ENCODE results near the gene CD55.

CD55 gene

DNA sequence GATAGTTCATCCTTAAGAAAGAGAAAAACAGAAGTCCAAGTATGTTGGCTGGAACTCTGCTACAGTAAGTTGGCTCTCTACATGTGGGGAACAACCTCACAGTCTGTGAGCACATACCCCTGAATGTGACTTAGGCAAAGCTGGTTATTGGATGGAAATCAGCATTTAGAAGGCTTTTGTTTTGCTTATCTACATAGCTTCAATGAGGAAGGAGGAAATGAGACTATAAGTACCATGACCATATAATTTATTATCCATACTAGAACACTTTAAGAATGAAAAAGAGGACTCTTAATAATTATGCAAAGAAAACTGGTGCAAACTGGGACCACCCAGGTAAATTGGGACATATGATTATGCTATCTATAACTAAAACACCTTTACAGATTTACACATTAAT is 31.7 kb upstream of the CD55 start:
- no peaks in the 10 kb centered on the region for H3K4me1 ChIP-seq (ENCODE audit: insufficient read depth, low read length, poor library complexity, severe bottlenecking)
- H4K20me1 ChIP-seq (ENCODE audit: insufficient read depth, low read length, poor library complexity, severe bottlenecking), result no peaks in the 10 kb centered on the region
- H2AFZ ChIP-seq (ENCODE audit: low read length), result no peak overlapping the region
- no peak for TF ChIP-seq EZH2phosphoT487 (IDR thresholded peaks at IDR 0.05; ENCODE audit: borderline replicate concordance)
- TF ChIP-seq, protein P1, sequence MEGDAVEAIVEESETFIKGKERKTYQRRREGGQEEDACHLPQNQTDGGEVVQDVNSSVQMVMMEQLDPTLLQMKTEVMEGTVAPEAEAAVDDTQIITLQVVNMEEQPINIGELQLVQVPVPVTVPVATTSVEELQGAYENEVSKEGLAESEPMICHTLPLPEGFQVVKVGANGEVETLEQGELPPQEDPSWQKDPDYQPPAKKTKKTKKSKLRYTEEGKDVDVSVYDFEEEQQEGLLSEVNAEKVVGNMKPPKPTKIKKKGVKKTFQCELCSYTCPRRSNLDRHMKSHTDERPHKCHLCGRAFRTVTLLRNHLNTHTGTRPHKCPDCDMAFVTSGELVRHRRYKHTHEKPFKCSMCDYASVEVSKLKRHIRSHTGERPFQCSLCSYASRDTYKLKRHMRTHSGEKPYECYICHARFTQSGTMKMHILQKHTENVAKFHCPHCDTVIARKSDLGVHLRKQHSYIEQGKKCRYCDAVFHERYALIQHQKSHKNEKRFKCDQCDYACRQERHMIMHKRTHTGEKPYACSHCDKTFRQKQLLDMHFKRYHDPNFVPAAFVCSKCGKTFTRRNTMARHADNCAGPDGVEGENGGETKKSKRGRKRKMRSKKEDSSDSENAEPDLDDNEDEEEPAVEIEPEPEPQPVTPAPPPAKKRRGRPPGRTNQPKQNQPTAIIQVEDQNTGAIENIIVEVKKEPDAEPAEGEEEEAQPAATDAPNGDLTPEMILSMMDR (conservative IDR thresholded peaks at IDR 0.05; ENCODE audit: low read length), result no peak
- H3K27me3 ChIP-seq (ENCODE audit: insufficient read depth, low read length, poor library complexity, severe bottlenecking), result no peaks in the 10 kb centered on the region
- H3K9me2 ChIP-seq (replicated peaks; ENCODE audit: low read depth, low read length), result no peaks in the 10 kb centered on the region
- H3K9ac ChIP-seq (ENCODE audit: low read depth, low read length, poor library complexity, severe bottlenecking), result no peak overlapping the region
- H3K36me3 ChIP-seq (ENCODE audit: insufficient read depth, low read length), result no peaks in the 10 kb centered on the region
- no peaks in the 10 kb centered on the region for H3K9me3 ChIP-seq (ENCODE audit: insufficient read depth, low read depth, low read length)
- no peaks in the 10 kb centered on the region for H3F3A ChIP-seq (ENCODE audit: low read depth)
- H3K4me2 ChIP-seq (ENCODE audit: low read depth, low read length, poor library complexity, severe bottlenecking), result no peak overlapping the region
- no peak overlapping the region for H3K4me3 ChIP-seq (ENCODE audit: low read length, poor library complexity, severe bottlenecking)
- no peaks in the 10 kb centered on the region for H3K79me2 ChIP-seq (ENCODE audit: insufficient read depth, low read length)

DNA sequence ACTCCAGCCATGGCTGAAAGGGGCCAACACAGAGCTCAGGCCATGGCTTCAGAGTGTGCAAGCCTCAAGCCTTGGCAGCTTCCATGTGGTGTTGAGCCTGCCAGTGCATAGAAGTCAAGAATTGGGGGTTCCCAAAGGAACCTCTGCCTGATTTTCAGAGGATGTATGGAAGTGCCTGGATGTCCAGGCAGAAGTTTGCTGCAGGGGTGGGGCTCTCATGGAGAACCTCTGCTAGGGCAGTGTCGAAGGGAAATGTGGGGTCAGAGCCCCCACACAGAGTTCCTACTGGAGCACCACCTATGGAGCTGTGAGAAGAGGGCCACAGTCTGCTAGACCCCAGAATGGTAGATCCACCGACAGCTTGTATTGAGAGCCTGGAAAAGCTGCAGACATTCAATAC is 29.8 kb upstream of the CD55 start:
- H3K9me2 ChIP-seq (replicated peaks; ENCODE audit: low read depth, low read length), result no peaks in the 10 kb centered on the region
- no peak overlapping the region for H3K4me2 ChIP-seq (ENCODE audit: low read depth, low read length, poor library complexity, severe bottlenecking)
- no peaks in the 10 kb centered on the region for H3K27me3 ChIP-seq (ENCODE audit: insufficient read depth, low read length, poor library complexity, severe bottlenecking)
- no peak overlapping the region for H2AFZ ChIP-seq (ENCODE audit: low read length)
- H3K79me2 ChIP-seq (ENCODE audit: insufficient read depth, low read length), result no peaks in the 10 kb centered on the region
- no peaks in the 10 kb centered on the region for H3K36me3 ChIP-seq (ENCODE audit: insufficient read depth, low read length)
- TF ChIP-seq, protein P1 (conservative IDR thresholded peaks at IDR 0.05; ENCODE audit: low read length), result no peak
- no peak for TF ChIP-seq EZH2phosphoT487 (IDR thresholded peaks at IDR 0.05; ENCODE audit: borderline replicate concordance)
- no peaks in the 10 kb centered on the region for H3K9me3 ChIP-seq (ENCODE audit: insufficient read depth, low read depth, low read length)
- no peaks in the 10 kb centered on the region for H4K20me1 ChIP-seq (ENCODE audit: insufficient read depth, low read length, poor library complexity, severe bottlenecking)
- no peak overlapping the region for H3K9ac ChIP-seq (ENCODE audit: low read depth, low read length, poor library complexity, severe bottlenecking)
- H3K4me3 ChIP-seq (ENCODE audit: low read length, poor library complexity, severe bottlenecking), result no peak overlapping the region
- no peaks in the 10 kb centered on the region for H3F3A ChIP-seq (ENCODE audit: low read depth)
- H3K4me1 ChIP-seq (ENCODE audit: insufficient read depth, low read length, poor library complexity, severe bottlenecking), result no peaks in the 10 kb centered on the region

DNA sequence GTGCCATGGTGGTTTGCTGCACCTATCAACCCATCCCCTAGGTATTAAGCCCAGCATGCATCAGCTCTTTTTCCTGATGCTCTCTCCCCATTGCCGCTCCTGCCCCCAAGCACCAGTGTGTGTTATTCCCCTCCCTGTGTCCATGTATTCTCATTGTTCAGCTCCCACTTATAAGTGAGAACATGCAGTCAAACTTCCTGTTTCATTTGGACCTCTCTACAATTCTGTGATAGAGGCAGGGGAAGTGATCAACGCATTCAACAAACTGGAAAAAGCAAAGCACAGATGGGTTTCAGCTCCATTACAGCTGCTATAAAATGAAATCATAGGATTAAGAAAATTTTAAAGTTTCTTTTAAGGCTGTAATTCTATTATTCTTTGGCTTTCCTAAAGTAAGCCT is 23.3 kb upstream of the CD55 start:
- Histone ChIP-seq H3F3A (ENCODE audit: low read depth) (no peaks in the 10 kb centered on the region), H3K36me3 (ENCODE audit: insufficient read depth, low read length) (no peaks in the 10 kb centered on the region), H3K79me2 (ENCODE audit: insufficient read depth, low read length) (no peaks in the 10 kb centered on the region), H3K9me3 (ENCODE audit: insufficient read depth, low read depth, low read length) (no peaks in the 10 kb centered on the region), H3K9me2 (replicated peaks; ENCODE audit: low read depth, low read length) (no peaks in the 10 kb centered on the region), H3K4me3 (ENCODE audit: low read length, poor library complexity, severe bottlenecking) (no peak overlapping the region), H3K9ac (ENCODE audit: low read depth, low read length, poor library complexity, severe bottlenecking) (no peak overlapping the region), H3K4me2 (ENCODE audit: low read depth, low read length, poor library complexity, severe bottlenecking) (no peak overlapping the region), H3K27me3 (ENCODE audit: insufficient read depth, low read length, poor library complexity, severe bottlenecking) (no peaks in the 10 kb centered on the region), H3K4me1 (ENCODE audit: insufficient read depth, low read length, poor library complexity, severe bottlenecking) (no peaks in the 10 kb centered on the region), H2AFZ (ENCODE audit: low read length) (no peak overlapping the region), H4K20me1 (ENCODE audit: insufficient read depth, low read length, poor library complexity, severe bottlenecking) (no peaks in the 10 kb centered on the region)
- no peak for TF ChIP-seq EZH2phosphoT487 (IDR thresholded peaks at IDR 0.05; ENCODE audit: borderline replicate concordance)
- TF ChIP-seq, protein P1 (conservative IDR thresholded peaks at IDR 0.05; ENCODE audit: low read length), result no peak

Measured in Loucy (cell line).